ENCODE data around the gene MFRP.

The MFRP gene

DNA sequence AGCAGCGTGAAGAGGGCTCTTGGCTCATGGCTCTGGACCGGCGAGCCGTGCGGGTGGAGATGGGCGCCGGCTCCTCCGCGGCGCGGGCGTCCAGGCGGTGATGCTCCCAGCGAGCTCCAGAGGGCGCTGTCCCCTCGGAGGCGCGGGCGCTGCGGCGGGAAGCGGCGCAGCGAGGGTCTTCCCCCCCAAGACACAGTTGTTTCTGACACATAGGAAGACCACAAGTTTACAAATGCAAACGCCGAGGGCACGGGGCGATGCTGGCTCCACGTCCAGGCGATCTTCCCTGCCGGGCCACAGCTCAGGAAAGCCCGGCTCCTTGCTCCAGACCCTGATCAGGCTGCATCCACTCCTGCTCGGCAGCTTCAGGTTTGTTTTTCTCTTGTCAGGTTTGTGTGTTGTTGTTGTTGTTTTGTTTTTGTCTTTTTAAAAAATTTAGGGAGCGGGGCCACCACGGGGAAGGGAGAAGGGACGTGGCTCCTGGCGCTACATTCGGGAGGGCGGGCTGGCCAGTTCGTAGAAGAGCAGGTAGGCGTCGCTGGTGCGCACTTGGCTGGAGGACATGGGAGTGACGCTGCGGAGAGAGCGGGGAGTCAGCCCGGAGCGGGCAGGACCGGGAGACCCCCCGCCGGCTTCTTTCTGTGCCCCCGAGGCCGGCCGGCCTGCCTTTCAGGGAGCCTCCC, 10.0 kb upstream of the MFRP start:
- peak; percentile 64 for DNase-seq

DNA sequence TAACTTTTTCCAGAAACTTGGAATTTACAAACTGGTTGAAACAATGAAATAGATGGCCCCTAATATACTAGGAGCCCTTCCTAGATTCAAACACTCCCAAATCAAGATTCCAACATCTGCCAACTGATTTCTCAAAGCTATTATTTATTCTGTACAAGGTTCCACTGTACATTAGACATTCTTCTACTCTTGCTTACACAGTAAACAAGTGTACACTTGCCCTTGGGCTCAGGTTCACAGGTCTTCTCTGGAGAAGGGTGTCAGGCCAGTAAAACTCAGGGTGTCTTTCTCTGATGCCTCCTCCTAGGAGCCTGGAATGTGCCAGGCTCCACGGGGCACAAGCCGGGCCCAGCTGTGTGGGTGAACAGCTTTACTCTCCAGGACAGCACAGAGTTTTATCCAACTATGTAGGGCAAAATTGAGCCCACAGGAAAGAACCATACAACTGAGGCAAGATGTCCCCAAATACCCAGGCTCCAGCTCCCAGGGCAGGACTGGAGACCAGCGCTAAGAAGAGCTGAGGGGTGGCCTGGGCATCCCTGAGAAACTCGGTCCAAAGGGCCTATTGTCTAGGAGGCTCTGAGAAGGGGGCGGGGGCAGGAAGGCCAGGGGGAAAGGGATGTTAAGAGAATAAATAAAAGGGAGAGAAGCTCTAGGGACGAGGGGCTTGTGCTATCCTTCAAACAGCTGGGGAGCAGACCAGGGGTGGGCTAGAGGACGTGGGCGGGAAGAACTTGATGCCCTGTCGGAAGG, 8.8 kb upstream of the MFRP start:
- no peak for DNase-seq

GRCh38 chr11:119352857-119353260, 6.4 kb upstream of the MFRP start:
- no peak for DNase-seq

DNA sequence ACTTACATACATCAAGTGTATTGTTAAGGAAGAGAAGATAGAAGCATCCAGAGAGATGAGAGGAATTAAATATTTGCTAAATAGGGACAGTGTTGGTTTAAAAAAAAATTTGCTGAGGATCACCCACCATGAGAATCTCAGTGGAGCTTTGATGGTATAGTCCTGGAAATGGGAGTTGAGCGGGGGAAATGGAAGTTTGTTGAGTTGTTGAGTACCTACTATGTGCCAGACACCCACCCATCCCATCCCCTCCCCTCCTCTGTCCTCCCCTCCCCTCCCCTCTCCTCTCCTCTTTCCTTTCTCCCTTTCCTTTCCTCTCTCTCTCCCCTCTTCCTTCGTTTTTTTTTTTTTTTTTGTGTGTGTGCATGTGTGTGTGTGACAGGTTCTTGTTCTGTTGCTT, 4.7 kb upstream of the MFRP start:
- DNase-seq, result no peak

DNA sequence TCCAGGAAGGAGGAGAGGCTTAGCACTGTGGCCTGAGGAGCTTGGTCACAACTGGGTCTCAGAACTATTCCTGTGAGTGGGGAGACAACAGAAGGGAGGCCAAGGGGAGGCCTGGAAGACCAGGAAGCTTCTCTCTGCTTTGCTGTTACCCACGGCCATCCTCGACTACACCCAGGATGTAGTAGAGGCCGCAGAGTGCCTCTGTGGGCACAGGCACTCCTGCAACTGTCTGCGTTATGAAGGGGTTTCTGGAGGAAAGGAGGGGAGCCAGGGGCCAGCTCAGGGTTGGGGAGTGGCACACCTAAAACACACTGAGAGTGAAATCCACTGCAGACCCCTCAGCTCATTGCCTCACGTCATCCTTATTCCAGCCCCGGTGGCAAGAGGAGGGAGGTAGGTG, 3.8 kb upstream of the MFRP start:
- no peak for DNase-seq

DNA sequence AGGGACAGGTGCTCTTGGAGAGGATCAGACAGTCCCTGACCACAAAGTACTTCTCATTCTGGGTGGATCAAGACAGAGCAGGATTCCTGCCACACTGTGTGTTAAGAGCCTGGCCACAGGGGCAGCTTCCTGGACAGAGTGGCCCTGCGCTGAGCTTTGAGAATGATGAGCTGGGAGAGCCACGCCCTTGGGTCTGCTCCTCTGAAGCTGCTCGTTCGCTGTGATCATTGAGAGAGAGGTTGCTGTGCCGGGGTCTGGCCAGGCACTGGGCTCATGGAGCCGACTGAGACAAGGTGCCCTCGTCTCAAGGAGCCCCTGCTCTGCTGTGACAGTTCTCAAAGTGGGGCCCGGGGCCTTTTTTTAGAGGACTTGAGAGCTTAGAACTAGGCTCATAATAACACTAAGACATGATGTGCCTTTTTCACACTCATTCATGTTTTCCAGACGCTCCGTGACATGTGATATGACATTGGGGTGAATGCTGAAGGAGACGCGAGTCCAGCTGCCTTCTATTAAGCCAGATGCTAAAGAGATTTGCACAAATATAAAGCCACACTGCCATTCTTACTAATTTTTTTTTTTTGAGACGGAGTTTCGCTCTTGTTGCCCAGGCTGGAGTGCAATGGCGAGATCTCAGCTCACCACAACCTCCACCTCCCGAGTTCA, 1.6 kb upstream of the MFRP start:
- no peak for DNase-seq

GRCh38 chr11:119347242-119347641, 737 bp upstream of the MFRP start:
- no peak for DNase-seq

DNA sequence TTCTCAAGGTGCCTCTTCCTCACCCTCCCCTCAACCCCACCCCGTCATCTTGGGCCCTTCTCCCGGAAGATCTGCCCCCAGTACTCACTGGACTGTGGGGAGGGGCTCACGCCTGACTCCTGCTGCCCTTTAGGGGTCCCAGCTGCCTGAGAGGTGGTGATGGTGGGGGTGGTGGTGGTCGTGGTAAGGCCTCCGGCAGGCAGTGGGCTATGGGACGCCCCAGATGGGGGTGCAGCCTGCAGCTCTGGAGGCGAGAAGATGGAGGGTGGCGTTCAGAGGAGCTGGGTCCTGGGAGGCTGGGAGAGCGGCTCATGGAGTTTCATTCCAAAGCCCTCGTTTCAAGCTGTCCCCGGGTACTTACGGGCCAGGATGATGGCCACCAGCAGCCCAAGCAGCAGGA, 820 bp downstream of the MFRP start:
- no peak for DNase-seq

- DNase-seq, result no peak
These were observed 2.1 kb downstream of the MFRP start for GRCh38 chr11:119344291-119345010.

DNA sequence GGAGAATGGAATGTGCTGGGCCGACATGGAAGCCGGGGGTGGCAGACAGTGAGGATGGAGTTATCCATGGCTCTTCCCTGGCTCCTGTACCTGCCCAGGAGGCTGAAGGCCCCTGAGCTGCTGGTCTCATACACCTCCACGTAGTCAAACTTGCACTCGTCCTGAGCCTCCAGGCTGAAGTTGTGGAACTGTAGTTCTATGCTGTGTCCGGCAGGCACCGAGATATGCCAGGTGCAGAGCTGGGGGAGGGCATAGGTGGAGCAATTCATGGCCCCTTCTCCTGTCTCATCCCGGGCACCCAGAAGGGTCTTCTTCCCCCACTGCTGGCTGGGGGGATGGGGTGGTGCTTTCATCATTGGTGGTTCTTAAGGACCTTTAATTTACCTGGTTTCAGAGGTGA, 2.8 kb downstream of the MFRP start:
- no peak for DNase-seq

- no peak for DNase-seq
These were observed 4.0 kb downstream of the MFRP start for GRCh38 chr11:119342362-119343130.

DNA sequence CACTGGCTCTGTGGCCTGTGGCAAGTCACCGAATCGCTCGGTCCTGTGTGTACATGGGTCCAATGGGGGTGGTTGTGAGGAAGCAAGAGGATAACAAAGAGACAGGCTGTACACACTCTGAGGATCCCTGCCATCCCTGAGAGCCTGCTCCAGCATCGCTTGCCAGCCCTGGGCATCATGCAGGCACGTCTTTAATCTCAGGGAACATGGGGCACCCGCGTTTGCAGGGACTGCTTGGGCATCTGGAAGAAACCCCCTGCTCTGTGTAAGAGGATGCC, 4.5 kb downstream of the MFRP start:
- DNase-seq, result no peak

DNA sequence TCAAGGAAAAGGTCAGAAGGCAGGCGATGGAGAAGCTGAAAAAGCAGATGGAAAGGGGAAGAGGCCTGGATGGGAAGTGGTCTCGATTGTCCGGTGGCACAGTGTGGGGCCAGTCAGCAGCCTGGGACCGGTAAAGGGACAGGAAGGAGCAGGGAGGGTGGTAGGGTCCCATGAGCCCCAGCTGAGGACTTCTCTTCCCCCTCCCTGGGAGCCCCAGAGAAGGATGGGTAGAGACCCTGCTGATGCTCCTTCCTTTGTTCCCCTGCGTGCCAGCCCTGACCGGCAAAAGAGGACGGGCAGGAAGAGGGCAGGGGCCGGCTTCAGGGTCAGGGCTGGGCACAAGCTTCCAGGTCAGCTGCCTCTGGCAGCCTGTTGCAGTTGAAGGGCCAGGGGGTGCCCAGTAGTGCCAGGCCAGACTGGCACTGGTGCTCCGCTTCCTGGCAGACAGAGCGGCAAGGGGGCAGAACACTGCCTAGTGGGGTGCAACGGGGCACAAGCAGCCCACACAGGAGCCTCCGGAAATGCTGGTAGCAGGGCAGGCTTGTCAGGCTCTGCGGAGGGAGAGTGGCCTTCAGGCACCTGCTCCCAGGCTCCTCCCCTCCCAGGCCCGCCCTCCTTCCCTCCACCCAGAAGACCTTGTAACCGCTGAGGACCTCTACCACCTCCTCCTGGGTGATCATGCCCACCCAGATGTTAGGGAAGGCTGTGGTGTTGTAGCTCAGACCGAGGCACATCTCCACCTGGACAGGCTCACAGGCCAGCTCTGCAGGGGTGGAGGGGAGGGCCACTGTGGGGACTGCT, 5.1 kb downstream of the MFRP start:
- no peak for DNase-seq

GRCh38 chr11:119340335-119341221, 5.9 kb downstream of the MFRP start, which contains the start of gene C1QTNF5:
TSS of gene C1QTNF5 (minus strand) at chr11:119340883. CDS start at chr11:119340397, 486 bp downstream.
- no peak for DNase-seq

DNA sequence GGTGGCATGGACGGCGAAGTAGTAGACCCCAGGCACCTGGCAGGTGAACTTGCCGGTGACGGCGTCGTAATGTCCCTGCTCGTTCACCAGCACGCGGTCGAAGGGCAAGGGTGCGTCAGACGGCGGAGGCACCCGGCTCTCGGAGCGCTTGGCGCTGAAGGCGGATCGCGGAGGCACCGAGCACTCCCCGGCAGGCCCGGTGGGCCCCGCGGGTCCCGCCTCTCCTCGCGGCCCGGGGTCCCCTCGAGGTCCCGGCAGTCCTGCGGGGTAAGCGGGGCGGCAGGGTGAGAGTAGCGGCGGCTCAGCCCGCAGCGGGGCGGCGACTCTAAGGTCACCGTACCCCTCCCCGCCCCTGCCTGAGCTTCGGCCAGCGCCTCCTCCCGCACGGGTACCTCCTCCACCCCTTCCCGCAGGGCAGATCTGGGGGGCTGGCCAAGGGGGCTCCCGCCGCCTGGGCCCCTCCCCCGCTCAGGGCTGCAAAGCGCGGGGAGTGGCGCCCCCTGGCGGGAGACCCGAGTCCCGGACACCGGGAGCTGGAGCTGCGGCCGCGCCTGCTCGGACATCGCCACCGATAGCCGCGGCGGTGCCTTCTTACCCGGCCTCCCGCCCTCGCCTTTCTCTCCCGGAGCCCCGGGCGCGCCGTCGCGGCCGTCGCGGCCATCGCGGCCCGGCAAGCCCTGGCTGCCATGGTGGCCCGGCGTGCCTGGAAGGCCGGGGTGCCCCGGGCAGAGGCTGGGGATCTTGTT, 6.7 kb downstream of the MFRP start:
- no peak for DNase-seq

DNA sequence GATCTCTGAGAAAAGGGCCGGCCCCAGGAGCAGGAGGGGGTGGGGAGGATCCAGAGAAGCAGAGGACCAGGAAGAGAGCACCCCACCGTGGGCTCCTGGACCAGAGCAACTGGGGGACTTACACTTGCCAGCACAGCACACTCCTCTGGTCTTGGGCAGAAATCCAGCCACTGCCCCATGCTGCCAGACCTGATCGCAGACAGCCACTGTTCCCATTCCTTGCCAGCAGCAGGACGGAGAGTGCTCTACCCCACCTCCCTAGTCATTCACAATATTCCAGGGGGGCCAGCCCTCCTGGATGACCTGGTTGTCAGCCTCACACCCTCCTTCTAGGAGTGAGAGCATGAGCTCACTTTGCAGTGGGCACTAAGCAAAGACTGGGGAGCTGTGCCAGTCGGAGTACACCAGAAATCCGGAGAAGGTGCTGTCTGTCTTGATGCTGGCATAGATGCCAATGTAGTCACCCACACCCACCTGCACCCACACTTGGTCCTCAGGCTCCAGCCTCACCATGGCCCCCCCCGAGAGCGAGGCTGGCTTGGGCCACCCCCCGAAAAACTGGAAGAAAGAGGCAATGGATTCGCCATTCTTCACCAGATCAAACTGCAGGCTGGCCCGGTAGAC, 7.4 kb downstream of the MFRP start:
- DNase-seq, result no peak

DNA sequence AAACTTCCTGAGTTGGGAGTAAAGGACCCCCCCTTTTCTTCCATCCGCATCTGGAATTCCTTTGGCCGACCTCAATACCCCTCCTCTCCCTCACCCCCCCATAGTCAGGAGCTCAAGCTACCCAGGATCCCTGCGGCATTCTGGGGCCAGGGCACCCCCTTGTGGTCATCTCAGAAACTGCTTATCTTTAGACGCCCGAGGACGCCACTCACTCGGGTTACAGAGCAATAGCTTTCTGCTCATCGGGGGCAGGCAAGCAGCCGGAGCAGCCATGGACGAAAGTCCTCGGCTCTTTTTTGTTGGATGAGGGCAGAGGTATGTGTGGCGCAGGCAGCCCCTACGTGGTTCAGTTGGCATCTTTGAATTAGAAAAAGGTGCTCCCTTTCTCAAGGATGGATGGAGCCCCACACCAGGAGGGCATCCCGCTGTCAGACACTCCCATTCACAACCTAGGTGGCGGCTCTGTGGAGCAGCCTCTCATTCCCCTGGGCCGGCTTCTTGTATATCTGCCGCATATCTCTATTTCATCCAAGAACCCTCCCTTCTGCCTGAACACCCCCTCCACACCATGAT, 8.1 kb downstream of the MFRP start:
- DNase-seq, result peak; percentile 92

DNA sequence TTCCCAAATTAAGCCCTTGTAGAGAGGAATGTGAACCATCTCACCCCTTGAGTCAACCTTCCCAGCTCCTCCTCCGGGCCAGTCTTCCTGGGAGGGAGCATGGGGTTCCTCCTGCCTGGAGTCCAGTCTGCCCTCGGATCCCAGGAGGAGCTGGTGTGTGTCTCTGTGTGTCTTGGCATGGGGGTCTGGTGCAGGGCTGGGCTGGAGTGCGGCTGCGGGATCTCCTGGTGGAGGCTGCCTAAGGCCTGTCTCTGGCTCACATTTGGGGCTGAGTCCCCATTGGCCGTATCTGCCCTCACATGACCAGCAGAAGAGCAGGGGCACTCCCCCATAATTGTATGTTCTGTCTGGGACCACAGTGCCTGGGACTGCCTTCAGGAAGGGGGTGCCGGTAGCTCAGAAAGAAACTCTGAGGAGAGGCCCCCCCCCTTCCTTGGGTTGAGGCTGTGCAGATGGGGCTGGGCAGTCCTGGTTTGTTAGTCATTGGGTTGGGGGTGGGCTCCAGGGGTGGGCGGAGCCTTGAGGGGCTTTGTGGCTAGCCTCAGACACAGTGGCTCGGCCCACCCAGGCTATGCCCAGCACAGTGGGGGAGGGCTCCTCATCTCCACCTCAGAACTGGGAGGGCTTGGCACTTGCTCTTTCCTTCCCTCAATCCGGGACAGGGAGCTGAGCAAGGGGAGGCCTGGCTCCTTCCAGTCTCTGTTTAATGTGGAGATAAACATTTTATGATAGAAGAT, 8.8 kb downstream of the MFRP start:
- DNase-seq, result no peak

Data from NCI-H526 treated with DMSO at 0.1 percent for 48 hours (cell line).